IMR-90 (cell line): ENCODE results near the gene KLRB1. TPM values are rescaled to one million over a fixed set of nuclear protein-coding genes. Genes with fewer than 3 reads are reported as not detected.

Experiments used
- polyA plus RNA-seq, 3 experiments: library from polyadenylated mRNA; depleted of rRNA; stranded (reverse); fragments of >200 nt; gene quantifications; 2 replicates each; pipeline ENCODE4 v1.2.3, GENCODE V29; 2012; ENCODE audit warnings: low replicate concordance in 1 of 3
- total RNA-seq: library from RNA; depleted of rRNA; stranded (reverse); fragments of >200 nt; gene quantifications from 2 replicates; pipeline ENCODE4 v1.2.3, GENCODE V29; 2012
- TF ChIP-seq, protein P1 (sequence below): fragments of 150-350 bp; IDR thresholded peaks from 2 replicates; pipeline ENCODE4 v1.6.1; 2017; ENCODE audit warnings: mild to moderate bottlenecking, antibody characterized with exemption, low read length, low read depth

KLRB1 gene
- total and polyA plus RNA-seq, 2 of the 4 experiments (the other 2 are of a cell fraction): not detected

- TF ChIP-seq, protein P1, sequence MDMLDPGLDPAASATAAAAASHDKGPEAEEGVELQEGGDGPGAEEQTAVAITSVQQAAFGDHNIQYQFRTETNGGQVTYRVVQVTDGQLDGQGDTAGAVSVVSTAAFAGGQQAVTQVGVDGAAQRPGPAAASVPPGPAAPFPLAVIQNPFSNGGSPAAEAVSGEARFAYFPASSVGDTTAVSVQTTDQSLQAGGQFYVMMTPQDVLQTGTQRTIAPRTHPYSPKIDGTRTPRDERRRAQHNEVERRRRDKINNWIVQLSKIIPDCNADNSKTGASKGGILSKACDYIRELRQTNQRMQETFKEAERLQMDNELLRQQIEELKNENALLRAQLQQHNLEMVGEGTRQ: no peak
Observed at GRCh38 chr12:9648701-9649531, 41.2 kb upstream of the KLRB1 start (continued).
